ENCODE measurements around the gene SLC25A34.

DNA sequence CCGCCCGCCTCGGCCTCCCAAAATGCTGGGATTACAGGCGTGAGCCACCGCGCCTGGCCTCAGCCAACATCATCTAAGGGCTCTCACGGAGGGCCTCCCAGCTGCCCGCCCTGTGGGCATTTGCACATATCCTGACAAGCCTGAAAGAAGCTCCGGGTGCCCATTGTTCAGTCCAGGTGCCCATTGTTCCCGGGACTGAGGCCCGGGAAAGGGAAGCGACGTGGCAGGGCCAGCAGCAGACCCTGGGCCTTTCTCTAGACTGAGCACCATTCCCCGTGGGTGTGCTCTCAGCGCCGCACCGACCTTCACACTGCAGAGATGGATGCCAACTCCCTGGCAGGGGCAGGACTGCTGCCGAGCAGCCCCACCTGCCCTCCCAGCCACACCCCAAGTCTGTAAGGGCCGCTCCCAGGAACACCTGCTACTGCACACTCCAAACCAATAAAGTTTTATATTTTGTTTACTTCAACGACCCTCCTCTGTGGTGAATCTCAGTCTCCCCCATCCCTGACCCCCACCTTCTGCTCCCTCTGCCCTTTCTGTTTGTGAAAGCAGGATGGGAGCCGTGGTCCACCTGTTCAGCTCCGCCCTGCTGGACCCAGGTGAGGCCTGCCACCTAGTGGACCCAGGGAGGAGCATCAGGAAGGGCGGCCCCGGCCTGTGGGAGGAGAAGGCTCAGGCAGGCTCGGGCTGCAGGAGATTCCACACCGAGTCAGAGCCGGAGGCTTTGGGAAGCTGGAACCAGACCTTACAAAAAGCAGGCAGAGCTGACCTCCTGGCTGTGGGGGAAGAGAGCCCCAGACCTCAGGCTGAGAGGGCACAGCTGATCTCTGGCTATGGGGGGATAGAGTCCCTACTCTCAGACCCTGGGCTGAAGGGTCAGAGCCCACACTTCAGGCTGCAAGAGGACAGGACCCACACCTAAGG lies 5.1 kb downstream of the SLC25A34 start:
- TF ChIP-seq POLR2A (IDR thresholded peaks at IDR 0.05; ENCODE audit: low read depth, low read length) (no peak), SPI1 (IDR thresholded peaks at IDR 0.05; ENCODE audit: low read depth, low read length) (no peak), POLR2AphosphoS5 (IDR thresholded peaks at IDR 0.05; ENCODE audit: low read depth, low read length) (no peak)
